GM12878 (cell line): Measurements from ENCODE around the gene ERC2. TPM values are rescaled to one million over a fixed set of nuclear protein-coding genes. Genes with fewer than 3 reads are reported as not detected.

Source experiments
- ATAC-seq: fragments of 200-7000 bp; cut with Tn5 transposase; 3 replicates; pipeline ENCODE4 v1.9.1; 2020; ENCODE audit warnings: mild to moderate bottlenecking, moderate library complexity
- BruUV-seq: library from RNA; stranded (reverse); fragments of 400-500 nt; replicated peaks from 2 replicates; lab custom pipeline; 2021; lab: Mats Ljungman, UMichigan
- CTCF ChIA-PET: fragments of 300-600 bp; sonication (Branson Sonifier 250); formaldehyde crosslinking; extraction: SDS; loops from one replicate; lab custom pipeline; 2021; ENCODE audit warnings: inconsistent platforms; lab: Yijun Ruan, JAX
- POLR2A ChIA-PET: fragments of 350-600 bp; formaldehyde crosslinking; extraction: SDS; loops from one replicate; lab custom pipeline; 2021; ENCODE audit warnings: inconsistent platforms; lab: Charles Lee
- RAD21 ChIA-PET: fragments of 300-600 bp; sonication (Branson Sonifier 250); formaldehyde crosslinking; loops from one replicate; lab custom pipeline; 2023; ENCODE audit warnings: antibody characterized with exemption; ENCODE audit not compliant: unreplicated experiment; lab: Charles Lee
- SMC1A ChIA-PET: fragments of 300-600 bp; sonication (Branson Sonifier 250); formaldehyde crosslinking; loops from one replicate; lab custom pipeline; 2023; ENCODE audit not compliant: unreplicated experiment, uncharacterized antibody; lab: Charles Lee
- DNase-seq: peaks from one replicate; pipeline ENCODE4 v3.0.0-alpha.2; 2011; ENCODE audit warnings: low read depth, low spot score
- FAIRE-seq: peaks from 3 replicates; lab custom pipeline; 2011; peaks lifted over from hg19 to GRCh38; lab: Jason Lieb, UNC
- H2AFZ ChIP-seq: 2 replicates; pipeline ENCODE4 v1.6.0; 2011; ENCODE audit warnings: low read depth, low read length, control low read depth; ENCODE audit not compliant: control insufficient read depth
- H3K27ac ChIP-seq: 2 replicates; pipeline ENCODE4 v1.5.1; 2011; ENCODE audit warnings: control low read depth; ENCODE audit not compliant: control insufficient read depth, insufficient read depth
- H3K27me3 ChIP-seq, 2 experiments: replicated peaks in 1 of 2; 2 replicates each; pipeline versions ENCODE4 v1.6.0 to v1.6.1; 2011; ENCODE audit warnings: low read length in 1 of 2; ENCODE audit not compliant: control insufficient read depth in 2 of 2, insufficient read depth in 2 of 2
- H3K36me3 ChIP-seq, 2 experiments: 2 replicates each; pipeline ENCODE4 v1.5.1; 2011; ENCODE audit warnings: low read length in 1 of 2; ENCODE audit not compliant: control insufficient read depth in 2 of 2, insufficient read depth in 2 of 2
- H3K4me1 ChIP-seq: 2 replicates; pipeline ENCODE4 v1.6.1; 2011; ENCODE audit warnings: mild to moderate bottlenecking, low read length, moderate library complexity, mixed read lengths; ENCODE audit not compliant: control insufficient read depth, insufficient read depth
- H3K4me2 ChIP-seq: 2 replicates; pipeline ENCODE4 v1.6.0; 2011; ENCODE audit warnings: control low read depth; ENCODE audit not compliant: control insufficient read depth, insufficient read depth
- H3K4me3 ChIP-seq: fragments of 200-600 bp; sonication (generic); 2 replicates; pipeline ENCODE4 v1.5.1; 2016
- H3K79me2 ChIP-seq: 2 replicates; pipeline ENCODE4 v1.6.0; 2011; ENCODE audit warnings: low read length; ENCODE audit not compliant: control insufficient read depth, insufficient read depth
- H3K9ac ChIP-seq: 2 replicates; pipeline ENCODE4 v1.8.0; 2011; ENCODE audit warnings: low read length, control low read depth, mixed read lengths; ENCODE audit not compliant: control insufficient read depth, insufficient read depth
- H3K9me3 ChIP-seq: replicated peaks from 3 replicates; pipeline ENCODE4 v1.5.1; 2011; ENCODE audit warnings: mild to moderate bottlenecking, low read length; ENCODE audit not compliant: control insufficient read depth, insufficient read depth
- H4K20me1 ChIP-seq: 2 replicates; pipeline ENCODE4 v1.6.0; 2011; ENCODE audit not compliant: control insufficient read depth, insufficient read depth
- ATF7 ChIP-seq: fragments of 450-650 bp; IDR thresholded peaks from 2 replicates; pipeline ENCODE4 v1.6.1; 2016; ENCODE audit warnings: low read depth, mild to moderate bottlenecking
- BCL11A ChIP-seq: IDR thresholded peaks from 2 replicates; pipeline ENCODE4 v1.6.1; 2011; ENCODE audit warnings: low read depth, low read length
- BRCA1 ChIP-seq: IDR thresholded peaks from 2 replicates; pipeline ENCODE4 v1.6.1; 2011; ENCODE audit warnings: low read depth, low read length, improper control_type of control experiment
- CBX5 ChIP-seq: sonication (generic); IDR thresholded peaks from 2 replicates; pipeline ENCODE4 v1.6.1; 2016; ENCODE audit warnings: low read depth, moderate library complexity, mild to moderate bottlenecking, inconsistent platforms
- ETV6 ChIP-seq, 2 experiments: fragments of 450-650 bp in 1 of 2; IDR thresholded peaks in 1 of 2; conservative IDR thresholded peaks in 1 of 2; 2 replicates each; pipeline ENCODE4 v1.6.1; 2014; ENCODE audit warnings: antibody characterized with exemption in 1 of 2, borderline replicate concordance in 1 of 2, low read depth in 1 of 2, mild to moderate bottlenecking in 1 of 2, moderate library complexity in 1 of 2
- FOXK2 ChIP-seq: fragments of 450-650 bp; IDR thresholded peaks from 2 replicates; pipeline ENCODE4 v1.6.1; 2017; ENCODE audit warnings: mild to moderate bottlenecking, moderate library complexity
- HCFC1 ChIP-seq: fragments of 150-350 bp; IDR thresholded peaks from 2 replicates; pipeline ENCODE4 v1.6.1; 2014; ENCODE audit warnings: low read length
- MEF2B ChIP-seq: fragments of 450-650 bp; IDR thresholded peaks from 2 replicates; pipeline ENCODE4 v1.6.1; 2018; ENCODE audit warnings: mild to moderate bottlenecking, moderate library complexity; ENCODE audit not compliant: partially characterized antibody, poor library complexity, severe bottlenecking
- NR2F1 ChIP-seq: fragments of 450-650 bp; conservative IDR thresholded peaks from 2 replicates; pipeline ENCODE4 v1.6.1; 2017; ENCODE audit warnings: mild to moderate bottlenecking
- POLR2A ChIP-seq: IDR thresholded peaks from 2 replicates; pipeline ENCODE4 v1.6.1; 2011; ENCODE audit warnings: low read depth, mild to moderate bottlenecking, low read length
- STAT1 ChIP-seq: fragments of 450-650 bp; conservative IDR thresholded peaks from 2 replicates; pipeline ENCODE4 v1.6.1; 2014; ENCODE audit warnings: antibody characterized with exemption, mild to moderate bottlenecking
- TCF12 ChIP-seq: IDR thresholded peaks from 2 replicates; pipeline ENCODE4 v1.6.1; 2011; ENCODE audit warnings: low read depth, mild to moderate bottlenecking, low read length
- ZBTB11 ChIP-seq: fragments of 450-650 bp; formaldehyde crosslinking; IDR thresholded peaks from 2 replicates; pipeline ENCODE4 v1.5.0; 2022; ENCODE audit warnings: mild to moderate bottlenecking, missing genetic modification characterization
- ZNF24 ChIP-seq: fragments of 450-650 bp; IDR thresholded peaks from 2 replicates; pipeline ENCODE4 v1.6.1; 2017; ENCODE audit warnings: antibody characterized with exemption, mild to moderate bottlenecking
- WGBS: methylation state at CpG from one replicate; pipeline ENCODE4 v1.1.6; 2016; ENCODE audit warnings: low lambda C conversion rate; ENCODE audit not compliant: insufficient replicate concordance, insufficient coverage; ENCODE audit errors: missing lambda C conversion rate; 5-methylcytosine and 5-hydroxymethylcytosine counted together
- in situ Hi-C: fragments of 300-500 bp; cut with MboI; formaldehyde crosslinking; loops from 9 replicates; pipeline ENCODE4 v1.14.3; 2018; ENCODE audit warnings: mixed read lengths
- intact Hi-C: fragments of 100-400 bp; cut with micrococcal nuclease; formaldehyde crosslinking; loops from one replicate; pipeline ENCODE4 v1.14.2; 2022; ENCODE audit not compliant: unreplicated experiment
- polyA plus RNA-seq, 11 experiments: library from polyadenylated mRNA; depleted of rRNA in 4 of 11; unstranded in 6 of 11; stranded (reverse) in 5 of 11; fragments of >200 nt; fragmentation: Nextera tagmentation in 4 of 11; fragmentation: Illumina TruSeq in 1 of 11; extraction: Ambion mirVana in 4 of 11; extraction: Trizol in 1 of 11; gene quantifications; 1 replicate in 1 of 11; 2 replicates in 10 of 11; pipeline versions ENCODE4 v1.2.1 to v1.2.3, GENCODE V29; 2011 to 2016; ENCODE audit warnings: inconsistent platforms in 2 of 11, missing spikeins in 2 of 11, low read depth in 1 of 11
- total RNA-seq, 4 experiments: library from RNA; depleted of rRNA in 3 of 4; stranded (reverse); fragments of >200 nt in 3 of 4; fragmentation: Illumina TruSeq in 1 of 4; extraction: Trizol in 1 of 4; gene quantifications; 2 replicates each; pipeline versions ENCODE4 v1.2.1 to v1.2.3, GENCODE V29; 2013 to 2021
- TF ChIP-seq, protein P1 (sequence below): fragments of 450-650 bp; formaldehyde crosslinking; IDR thresholded peaks from 2 replicates; pipeline ENCODE4 v1.4.0; 2020; ENCODE audit warnings: mild to moderate bottlenecking, moderate library complexity
- TF ChIP-seq, protein P2 (sequence below): fragments of 450-650 bp; IDR thresholded peaks from 2 replicates; pipeline ENCODE4 v1.6.1; 2016; ENCODE audit warnings: mild to moderate bottlenecking
- TF ChIP-seq, protein P3 (sequence below): fragments of 450-650 bp; IDR thresholded peaks from 2 replicates; pipeline ENCODE4 v1.6.1; 2017; ENCODE audit warnings: borderline replicate concordance

The ERC2 gene
- total and polyA plus RNA-seq, 10 of the 15 experiments (the other 5 are each of a cell fraction or from before 2014, with no cell fraction given), result 0.06 to 1.4 (median 0.12) TPM; not detected in 3

DNA sequence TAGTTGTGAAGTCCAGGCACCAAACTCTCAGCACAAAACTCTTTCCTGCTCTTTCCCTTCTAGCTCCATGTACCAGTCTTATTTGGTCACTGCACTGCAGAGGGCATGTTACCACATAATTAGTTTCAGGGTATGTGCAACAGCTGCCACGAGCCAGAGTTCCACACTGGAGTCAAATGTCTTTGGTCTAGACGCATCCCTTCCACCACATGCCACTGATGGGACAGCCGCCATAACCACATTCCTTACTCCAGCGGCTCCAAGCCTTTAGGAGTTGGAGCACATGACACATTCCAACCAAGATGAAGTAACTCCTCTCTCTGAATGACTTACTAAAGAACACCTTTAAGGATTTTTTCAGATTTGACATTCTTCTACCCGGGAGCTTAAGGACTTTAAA, 153.4 kb downstream of the ERC2 start:
- in situ Hi-C loops, result no loop called here
- 47% methylated on average over 5 of the region's 5 CpGs for WGBS
- H3K27ac ChIP-seq, result no peak overlapping the region
- ATAC-seq (no peak), FAIRE-seq (no peak), DNase-seq (no peak)
- no peak overlapping the region for H3K4me3 ChIP-seq
- H3K79me2 ChIP-seq, result no peaks in the 10 kb centered on the region
- H3K4me1 ChIP-seq, result no peaks in the 10 kb centered on the region
- H4K20me1 ChIP-seq, result no peaks in the 10 kb centered on the region
- SMC1A ChIA-PET, result interaction anchor here (0.9 kb wide), 1 partner anchor 18 kb away, joined by 4 read pairs; no protein-coding TSS in a partner anchor
- H3K36me3 ChIP-seq, result no peaks in the 10 kb centered on the region
- H3K9me3 ChIP-seq, result no peaks in the 10 kb centered on the region
- POLR2A ChIA-PET, result no interaction called here
- CTCF ChIA-PET, result no interaction called here
- H3K9ac ChIP-seq, result no peak overlapping the region
- intact Hi-C loops, result no loop called here
- H2AFZ ChIP-seq, result no peak overlapping the region
- BruUV-seq, result no TSS peak
- RAD21 ChIA-PET, result no interaction called here
- H3K4me2 ChIP-seq, result no peak overlapping the region
- no peaks in the 10 kb centered on the region; a peak in 1 of 4 replicates for H3K27me3 ChIP-seq
- TF ChIP-seq CBX5, result no peak
- no peak for TF ChIP-seq BRCA1
- TF ChIP-seq TCF12, result no peak
- TF ChIP-seq FOXK2, result no peak
- no peak for TF ChIP-seq ETV6 (conservative IDR thresholded peaks at IDR 0.05 in 1 of 2, IDR thresholded peaks at IDR 0.05 in 1 of 2; ENCODE audit: borderline replicate concordance in 1 of 2, low read depth in 1 of 2)
- TF ChIP-seq, protein P1, sequence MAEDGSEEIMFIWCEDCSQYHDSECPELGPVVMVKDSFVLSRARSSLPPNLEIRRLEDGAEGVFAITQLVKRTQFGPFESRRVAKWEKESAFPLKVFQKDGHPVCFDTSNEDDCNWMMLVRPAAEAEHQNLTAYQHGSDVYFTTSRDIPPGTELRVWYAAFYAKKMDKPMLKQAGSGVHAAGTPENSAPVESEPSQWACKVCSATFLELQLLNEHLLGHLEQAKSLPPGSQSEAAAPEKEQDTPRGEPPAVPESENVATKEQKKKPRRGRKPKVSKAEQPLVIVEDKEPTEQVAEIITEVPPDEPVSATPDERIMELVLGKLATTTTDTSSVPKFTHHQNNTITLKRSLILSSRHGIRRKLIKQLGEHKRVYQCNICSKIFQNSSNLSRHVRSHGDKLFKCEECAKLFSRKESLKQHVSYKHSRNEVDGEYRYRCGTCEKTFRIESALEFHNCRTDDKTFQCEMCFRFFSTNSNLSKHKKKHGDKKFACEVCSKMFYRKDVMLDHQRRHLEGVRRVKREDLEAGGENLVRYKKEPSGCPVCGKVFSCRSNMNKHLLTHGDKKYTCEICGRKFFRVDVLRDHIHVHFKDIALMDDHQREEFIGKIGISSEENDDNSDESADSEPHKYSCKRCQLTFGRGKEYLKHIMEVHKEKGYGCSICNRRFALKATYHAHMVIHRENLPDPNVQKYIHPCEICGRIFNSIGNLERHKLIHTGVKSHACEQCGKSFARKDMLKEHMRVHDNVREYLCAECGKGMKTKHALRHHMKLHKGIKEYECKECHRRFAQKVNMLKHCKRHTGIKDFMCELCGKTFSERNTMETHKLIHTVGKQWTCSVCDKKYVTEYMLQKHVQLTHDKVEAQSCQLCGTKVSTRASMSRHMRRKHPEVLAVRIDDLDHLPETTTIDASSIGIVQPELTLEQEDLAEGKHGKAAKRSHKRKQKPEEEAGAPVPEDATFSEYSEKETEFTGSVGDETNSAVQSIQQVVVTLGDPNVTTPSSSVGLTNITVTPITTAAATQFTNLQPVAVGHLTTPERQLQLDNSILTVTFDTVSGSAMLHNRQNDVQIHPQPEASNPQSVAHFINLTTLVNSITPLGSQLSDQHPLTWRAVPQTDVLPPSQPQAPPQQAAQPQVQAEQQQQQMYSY, result no peak
- TF ChIP-seq ZBTB11 (CRISPR knock-in tag), result no peak
- TF ChIP-seq, protein P2, sequence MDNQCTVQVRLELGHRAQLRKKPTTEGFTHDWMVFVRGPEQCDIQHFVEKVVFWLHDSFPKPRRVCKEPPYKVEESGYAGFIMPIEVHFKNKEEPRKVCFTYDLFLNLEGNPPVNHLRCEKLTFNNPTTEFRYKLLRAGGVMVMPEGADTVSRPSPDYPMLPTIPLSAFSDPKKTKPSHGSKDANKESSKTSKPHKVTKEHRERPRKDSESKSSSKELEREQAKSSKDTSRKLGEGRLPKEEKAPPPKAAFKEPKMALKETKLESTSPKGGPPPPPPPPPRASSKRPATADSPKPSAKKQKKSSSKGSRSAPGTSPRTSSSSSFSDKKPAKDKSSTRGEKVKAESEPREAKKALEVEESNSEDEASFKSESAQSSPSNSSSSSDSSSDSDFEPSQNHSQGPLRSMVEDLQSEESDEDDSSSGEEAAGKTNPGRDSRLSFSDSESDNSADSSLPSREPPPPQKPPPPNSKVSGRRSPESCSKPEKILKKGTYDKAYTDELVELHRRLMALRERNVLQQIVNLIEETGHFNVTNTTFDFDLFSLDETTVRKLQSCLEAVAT, result no peak
- TF ChIP-seq STAT1, result no peak
- no peak for TF ChIP-seq BCL11A
- TF ChIP-seq MEF2B, result no peak
- no peak for TF ChIP-seq NR2F1
- TF ChIP-seq ZNF24, result no peak
- TF ChIP-seq ATF7, result no peak
- no peak for TF ChIP-seq HCFC1
- TF ChIP-seq POLR2A, result no peak
- TF ChIP-seq, protein P3, sequence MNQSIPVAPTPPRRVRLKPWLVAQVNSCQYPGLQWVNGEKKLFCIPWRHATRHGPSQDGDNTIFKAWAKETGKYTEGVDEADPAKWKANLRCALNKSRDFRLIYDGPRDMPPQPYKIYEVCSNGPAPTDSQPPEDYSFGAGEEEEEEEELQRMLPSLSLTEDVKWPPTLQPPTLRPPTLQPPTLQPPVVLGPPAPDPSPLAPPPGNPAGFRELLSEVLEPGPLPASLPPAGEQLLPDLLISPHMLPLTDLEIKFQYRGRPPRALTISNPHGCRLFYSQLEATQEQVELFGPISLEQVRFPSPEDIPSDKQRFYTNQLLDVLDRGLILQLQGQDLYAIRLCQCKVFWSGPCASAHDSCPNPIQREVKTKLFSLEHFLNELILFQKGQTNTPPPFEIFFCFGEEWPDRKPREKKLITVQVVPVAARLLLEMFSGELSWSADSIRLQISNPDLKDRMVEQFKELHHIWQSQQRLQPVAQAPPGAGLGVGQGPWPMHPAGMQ, result no peak
